GM10266 (cell line): ENCODE results near the gene SPEM2.

Experiments
- DNase-seq: peaks from one replicate; pipeline ENCODE4 v3.0.0; 2012; ENCODE audit errors: extremely low spot score
- CTCF ChIP-seq: IDR thresholded peaks from 2 replicates; pipeline ENCODE4 v1.5.1; 2012; ENCODE audit warnings: mild to moderate bottlenecking, low read depth; ENCODE audit not compliant: control insufficient read depth, insufficient read depth; ENCODE audit errors: missing control alignments

SPEM2 gene

GRCh38 chr17:7425316-7425715 lies at the start of gene SPEM2:
TSS of gene SPEM2 (plus strand) at chr17:7425616. CDS start at chr17:7425689, 73 bp downstream.
- DNase-seq = no peak
- no peak for TF ChIP-seq CTCF

- TF ChIP-seq CTCF = no peak
- no peak for DNase-seq
Observed at GRCh38 chr17:7379134-7379533, 46.3 kb upstream of the SPEM2 start.

- DNase-seq = no peak
- no peak for TF ChIP-seq CTCF
Observed at GRCh38 chr17:7380321-7380720, 45.1 kb upstream of the SPEM2 start.

- DNase-seq = peak; percentile 27
- no peak for TF ChIP-seq CTCF
Observed at GRCh38 chr17:7380855-7381683, 44.3 kb upstream of the SPEM2 start, which contains the start of gene TNK1. TSS of gene TNK1 (plus strand) at chr17:7381089. CDS start at chr17:7382927, 1,838 bp downstream.

GRCh38 chr17:7382901-7383300 lies 42.5 kb upstream of the SPEM2 start:
- DNase-seq = peak; percentile 38
- TF ChIP-seq CTCF = no peak

- DNase-seq = peak; percentile 30
- TF ChIP-seq CTCF = no peak
Observed at GRCh38 chr17:7383371-7383741, 42.1 kb upstream of the SPEM2 start.

GRCh38 chr17:7383742-7384488 lies 41.5 kb upstream of the SPEM2 start:
- peak; percentile 91 for DNase-seq
- TF ChIP-seq CTCF = no peak
